ENCODE measurements around the gene SEPHS2.
"Not testable (repeated sequence)": the region's sequence is repeated elsewhere in the genome, so short reads cannot be mapped to it uniquely, and the experiment has no call there.

Gene SEPHS2

DNA sequence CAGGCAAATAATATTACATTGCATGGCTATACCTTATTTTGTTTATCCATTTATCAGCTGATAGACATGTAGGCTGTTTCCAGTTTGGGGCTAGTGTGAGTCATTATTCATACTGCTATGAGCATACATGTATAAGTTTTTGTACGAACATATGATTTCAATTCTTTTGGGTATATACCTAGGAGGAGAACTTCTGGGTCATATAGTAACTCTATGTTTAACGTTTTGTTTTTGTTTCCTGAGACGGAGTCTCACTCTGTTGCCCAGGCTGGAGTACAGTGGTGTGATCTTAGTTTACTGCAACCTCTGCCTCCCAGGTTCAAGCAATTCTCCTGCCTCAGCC, 24.5 kb upstream of the SEPHS2 start:
- DNase-seq (ENCODE audit: low read depth in 1 of 2, low spot score in 1 of 2): no peak
- no peaks in the 10 kb centered on the region for H3K27me3 ChIP-seq (ENCODE audit: insufficient read depth, poor library complexity, severe bottlenecking)
- TF ChIP-seq GABPA (IDR thresholded peaks at IDR 0.05; ENCODE audit: low read depth) (no peak), POLR2AphosphoS5 (IDR thresholded peaks at IDR 0.05; ENCODE audit: low read depth) (no peak), SPI1 (IDR thresholded peaks at IDR 0.05; ENCODE audit: borderline replicate concordance, low read depth) (no peak)
- TF ChIP-seq, protein P1, sequence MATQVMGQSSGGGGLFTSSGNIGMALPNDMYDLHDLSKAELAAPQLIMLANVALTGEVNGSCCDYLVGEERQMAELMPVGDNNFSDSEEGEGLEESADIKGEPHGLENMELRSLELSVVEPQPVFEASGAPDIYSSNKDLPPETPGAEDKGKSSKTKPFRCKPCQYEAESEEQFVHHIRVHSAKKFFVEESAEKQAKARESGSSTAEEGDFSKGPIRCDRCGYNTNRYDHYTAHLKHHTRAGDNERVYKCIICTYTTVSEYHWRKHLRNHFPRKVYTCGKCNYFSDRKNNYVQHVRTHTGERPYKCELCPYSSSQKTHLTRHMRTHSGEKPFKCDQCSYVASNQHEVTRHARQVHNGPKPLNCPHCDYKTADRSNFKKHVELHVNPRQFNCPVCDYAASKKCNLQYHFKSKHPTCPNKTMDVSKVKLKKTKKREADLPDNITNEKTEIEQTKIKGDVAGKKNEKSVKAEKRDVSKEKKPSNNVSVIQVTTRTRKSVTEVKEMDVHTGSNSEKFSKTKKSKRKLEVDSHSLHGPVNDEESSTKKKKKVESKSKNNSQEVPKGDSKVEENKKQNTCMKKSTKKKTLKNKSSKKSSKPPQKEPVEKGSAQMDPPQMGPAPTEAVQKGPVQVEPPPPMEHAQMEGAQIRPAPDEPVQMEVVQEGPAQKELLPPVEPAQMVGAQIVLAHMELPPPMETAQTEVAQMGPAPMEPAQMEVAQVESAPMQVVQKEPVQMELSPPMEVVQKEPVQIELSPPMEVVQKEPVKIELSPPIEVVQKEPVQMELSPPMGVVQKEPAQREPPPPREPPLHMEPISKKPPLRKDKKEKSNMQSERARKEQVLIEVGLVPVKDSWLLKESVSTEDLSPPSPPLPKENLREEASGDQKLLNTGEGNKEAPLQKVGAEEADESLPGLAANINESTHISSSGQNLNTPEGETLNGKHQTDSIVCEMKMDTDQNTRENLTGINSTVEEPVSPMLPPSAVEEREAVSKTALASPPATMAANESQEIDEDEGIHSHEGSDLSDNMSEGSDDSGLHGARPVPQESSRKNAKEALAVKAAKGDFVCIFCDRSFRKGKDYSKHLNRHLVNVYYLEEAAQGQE (IDR thresholded peaks at IDR 0.05; ENCODE audit: insufficient replicate concordance, low read depth): no peak
- TF ChIP-seq, protein P2, sequence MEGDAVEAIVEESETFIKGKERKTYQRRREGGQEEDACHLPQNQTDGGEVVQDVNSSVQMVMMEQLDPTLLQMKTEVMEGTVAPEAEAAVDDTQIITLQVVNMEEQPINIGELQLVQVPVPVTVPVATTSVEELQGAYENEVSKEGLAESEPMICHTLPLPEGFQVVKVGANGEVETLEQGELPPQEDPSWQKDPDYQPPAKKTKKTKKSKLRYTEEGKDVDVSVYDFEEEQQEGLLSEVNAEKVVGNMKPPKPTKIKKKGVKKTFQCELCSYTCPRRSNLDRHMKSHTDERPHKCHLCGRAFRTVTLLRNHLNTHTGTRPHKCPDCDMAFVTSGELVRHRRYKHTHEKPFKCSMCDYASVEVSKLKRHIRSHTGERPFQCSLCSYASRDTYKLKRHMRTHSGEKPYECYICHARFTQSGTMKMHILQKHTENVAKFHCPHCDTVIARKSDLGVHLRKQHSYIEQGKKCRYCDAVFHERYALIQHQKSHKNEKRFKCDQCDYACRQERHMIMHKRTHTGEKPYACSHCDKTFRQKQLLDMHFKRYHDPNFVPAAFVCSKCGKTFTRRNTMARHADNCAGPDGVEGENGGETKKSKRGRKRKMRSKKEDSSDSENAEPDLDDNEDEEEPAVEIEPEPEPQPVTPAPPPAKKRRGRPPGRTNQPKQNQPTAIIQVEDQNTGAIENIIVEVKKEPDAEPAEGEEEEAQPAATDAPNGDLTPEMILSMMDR (IDR thresholded peaks at IDR 0.05; ENCODE audit: insufficient read depth, low read length): no peak
- no peak overlapping the region for H3K4me3 ChIP-seq (replicated peaks; ENCODE audit: insufficient read depth, low read length)
- H3K27ac ChIP-seq (replicated peaks): peak overlapping the region; percentile 51

DNA sequence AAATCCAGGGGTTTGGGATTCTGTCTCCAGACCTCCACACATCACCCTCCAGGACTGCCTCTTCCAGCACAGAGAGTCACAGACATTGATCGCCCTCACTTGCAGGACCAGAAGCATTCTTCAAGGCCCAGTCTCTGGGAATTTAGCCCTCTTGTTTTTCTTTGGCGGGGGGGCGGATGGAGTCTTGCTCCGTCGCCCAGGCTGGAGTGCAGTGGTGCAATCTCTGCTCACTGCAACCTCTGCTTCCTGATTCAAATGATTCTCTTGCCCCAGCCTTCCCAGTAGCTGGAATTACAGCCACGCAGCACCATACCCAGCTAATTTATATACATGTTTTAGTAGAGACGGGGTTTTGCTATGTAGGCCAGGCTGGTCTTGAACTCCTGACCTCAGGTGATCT, 18.4 kb upstream of the SEPHS2 start:
- Histone ChIP-seq H3K4me3 (replicated peaks; ENCODE audit: insufficient read depth, low read length) (no peak overlapping the region), H3K27ac (replicated peaks) (no peak overlapping the region), H3K27me3 (ENCODE audit: insufficient read depth, poor library complexity, severe bottlenecking) (no peaks in the 10 kb centered on the region)
- DNase-seq (ENCODE audit: low read depth in 1 of 2, low spot score in 1 of 2): no peak
- no peak for TF ChIP-seq SPI1 (IDR thresholded peaks at IDR 0.05; ENCODE audit: borderline replicate concordance, low read depth)
- no peak for TF ChIP-seq POLR2AphosphoS5 (IDR thresholded peaks at IDR 0.05; ENCODE audit: low read depth)
- TF ChIP-seq, protein P2 (IDR thresholded peaks at IDR 0.05; ENCODE audit: insufficient read depth, low read length): no peak
- TF ChIP-seq, protein P1 (IDR thresholded peaks at IDR 0.05; ENCODE audit: insufficient replicate concordance, low read depth): no peak
- TF ChIP-seq GABPA (IDR thresholded peaks at IDR 0.05; ENCODE audit: low read depth): no peak

DNA sequence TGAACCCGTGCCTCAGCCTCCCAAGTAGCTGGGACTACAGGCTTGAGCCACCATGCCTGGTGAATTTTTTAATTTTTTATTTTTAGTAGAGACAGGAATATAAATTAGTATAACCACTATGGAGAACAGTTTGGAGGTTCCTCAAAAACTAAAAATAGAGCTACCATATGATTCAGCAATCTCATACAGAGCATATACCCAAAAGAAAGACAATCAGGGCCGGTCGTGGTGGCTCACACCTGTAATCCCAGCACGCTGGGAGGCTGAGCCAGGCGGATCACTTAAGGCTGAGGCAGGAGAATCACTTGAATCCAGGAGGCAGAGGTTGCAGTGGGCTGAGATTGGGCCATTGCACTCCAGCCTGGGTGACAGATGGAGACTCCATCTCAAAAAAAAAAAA, 15.8 kb upstream of the SEPHS2 start:
- peak overlapping the region; percentile 96 for H3K27ac ChIP-seq (replicated peaks)
- peak in 1 of 2 experiments; percentile 19 for DNase-seq (ENCODE audit: low read depth in 1 of 2, low spot score in 1 of 2)
- H3K4me3 ChIP-seq (replicated peaks; ENCODE audit: insufficient read depth, low read length); H3K27me3 ChIP-seq (ENCODE audit: insufficient read depth, poor library complexity, severe bottlenecking): not testable (repeated sequence)

DNA sequence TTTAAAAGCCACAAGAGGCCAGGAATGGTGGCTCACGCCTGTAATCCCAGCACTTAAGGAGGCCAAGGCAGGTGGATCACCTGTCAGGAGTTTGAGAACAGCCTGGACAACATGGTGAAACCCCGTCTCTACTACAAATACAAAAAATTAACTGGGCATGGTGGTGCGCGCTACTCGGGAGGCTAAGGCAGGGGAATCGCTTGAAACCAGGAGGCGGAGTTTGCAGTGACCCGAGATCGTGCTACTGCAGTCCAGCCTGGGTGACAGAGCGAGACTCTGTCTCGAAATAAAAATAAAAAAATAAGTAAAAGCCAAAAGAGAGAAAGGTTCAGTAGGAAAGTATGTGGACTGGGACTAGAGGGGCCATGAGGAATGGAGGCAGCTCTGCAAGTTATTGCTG, 13.8 kb upstream of the SEPHS2 start:
- peak overlapping the region; percentile 96 for H3K27ac ChIP-seq (replicated peaks)
- H3K27me3 ChIP-seq (ENCODE audit: insufficient read depth, poor library complexity, severe bottlenecking): no peaks in the 10 kb centered on the region
- TF ChIP-seq, protein P2 (IDR thresholded peaks at IDR 0.05; ENCODE audit: insufficient read depth, low read length): no peak
- TF ChIP-seq SPI1 (IDR thresholded peaks at IDR 0.05; ENCODE audit: borderline replicate concordance, low read depth) (no peak), GABPA (IDR thresholded peaks at IDR 0.05; ENCODE audit: low read depth) (no peak), POLR2AphosphoS5 (IDR thresholded peaks at IDR 0.05; ENCODE audit: low read depth) (no peak)
- TF ChIP-seq, protein P1 (IDR thresholded peaks at IDR 0.05; ENCODE audit: insufficient replicate concordance, low read depth): no peak
- DNase-seq (ENCODE audit: low read depth in 1 of 2, low spot score in 1 of 2): peak in 1 of 2 experiments; percentile 64
- no peak overlapping the region for H3K4me3 ChIP-seq (replicated peaks; ENCODE audit: insufficient read depth, low read length)

All from HL-60 (cell line).